Neural cell (in vitro differentiated cells): ENCODE data around the gene RNF19B. TPM values are rescaled to one million over a fixed set of nuclear protein-coding genes. Genes with fewer than 3 reads are reported as not detected.

Experiments
- H2AFZ ChIP-seq: fragments of 200-600, 300-800 bp; sonication (generic), shearing (Covaris generic); 2 replicates; pipeline ENCODE4 v1.6.0; 2014; ENCODE audit warnings: low read depth, mild to moderate bottlenecking, antibody characterized with exemption, low read length, moderate library complexity
- H3F3A ChIP-seq: fragments of 200-600 bp; shearing (Covaris generic); 2 replicates; pipeline ENCODE4 v1.6.1; 2016; ENCODE audit warnings: mild to moderate bottlenecking, moderate library complexity, mixed read lengths, antibody characterized with exemption, low read length; ENCODE audit not compliant: insufficient read depth, poor library complexity, severe bottlenecking
- H3K27ac ChIP-seq: fragments of 200-600, 300-800 bp; sonication (generic), shearing (Covaris generic); 2 replicates; pipeline ENCODE4 v1.5.1; 2014; ENCODE audit warnings: mild to moderate bottlenecking, low read length, moderate library complexity
- H3K27me3 ChIP-seq: fragments of 300-800, 200-600 bp; sonication (generic), shearing (Covaris generic); 2 replicates; pipeline ENCODE4 v1.6.0; 2014; ENCODE audit warnings: mild to moderate bottlenecking, low read depth, low read length, moderate library complexity; ENCODE audit not compliant: insufficient read depth
- H3K36me3 ChIP-seq: fragments of 300-800, 200-600 bp; sonication (generic), shearing (Covaris generic); 2 replicates; pipeline ENCODE4 v1.5.1; 2014; ENCODE audit warnings: mild to moderate bottlenecking, antibody characterized with exemption, low read length, moderate library complexity; ENCODE audit not compliant: insufficient read depth
- H3K4me2 ChIP-seq: fragments of 300-800, 200-600 bp; sonication (generic), shearing (Covaris generic); 2 replicates; pipeline ENCODE4 v1.6.0; 2014; ENCODE audit warnings: mild to moderate bottlenecking, low read length
- H3K4me3 ChIP-seq: fragments of 300-800, 200-600 bp; sonication (generic), shearing (Covaris generic); 2 replicates; pipeline ENCODE4 v1.5.1; 2014; ENCODE audit warnings: mild to moderate bottlenecking, low read length, moderate library complexity
- H3K79me2 ChIP-seq: fragments of 200-600 bp; shearing (Covaris generic); replicated peaks from 2 replicates; pipeline ENCODE4 v1.6.0; 2014; ENCODE audit warnings: mild to moderate bottlenecking, low read length, moderate library complexity; ENCODE audit not compliant: insufficient read depth
- H3K9ac ChIP-seq: fragments of 300-800, 200-600 bp; sonication (generic), shearing (Covaris generic); 2 replicates; pipeline ENCODE4 v1.6.1; 2016; ENCODE audit warnings: mild to moderate bottlenecking, low read length, mixed read lengths
- H3K9me2 ChIP-seq: fragments of 200-600 bp; shearing (Covaris generic); 2 replicates; pipeline ENCODE4 v1.6.1; 2016; ENCODE audit warnings: mild to moderate bottlenecking, low read length, mixed read lengths; ENCODE audit not compliant: insufficient read depth
- H3K9me3 ChIP-seq: fragments of 200-600, 300-800 bp; sonication (generic), shearing (Covaris generic); 2 replicates; pipeline ENCODE4 v1.6.1; 2016; ENCODE audit warnings: mild to moderate bottlenecking, mixed run types, low read length, moderate library complexity, mixed read lengths
- H4K20me1 ChIP-seq: fragments of 200-600 bp; shearing (Covaris generic); 2 replicates; pipeline ENCODE4 v1.6.1; 2016; ENCODE audit warnings: mild to moderate bottlenecking, mixed run types; ENCODE audit not compliant: insufficient read depth
- EP300 ChIP-seq: fragments of 450-650 bp; conservative IDR thresholded peaks from 2 replicates; pipeline ENCODE4 v1.6.1; 2014; ENCODE audit warnings: antibody characterized with exemption, mild to moderate bottlenecking, moderate library complexity; ENCODE audit not compliant: poor library complexity, severe bottlenecking
- EZH2 ChIP-seq: fragments of 200-600, 300-800 bp; shearing (Covaris generic), sonication (generic); IDR thresholded peaks from 2 replicates; pipeline ENCODE4 v1.6.1; 2014; ENCODE audit warnings: antibody characterized with exemption, low read length, borderline replicate concordance, mild to moderate bottlenecking; ENCODE audit not compliant: insufficient read depth, poor library complexity, severe bottlenecking
- MXI1 ChIP-seq: fragments of 450-650 bp; conservative IDR thresholded peaks from 2 replicates; pipeline ENCODE4 v1.6.1; 2014; ENCODE audit warnings: antibody characterized with exemption, mild to moderate bottlenecking; ENCODE audit not compliant: poor library complexity, severe bottlenecking
- POLR2AphosphoS5 ChIP-seq: IDR thresholded peaks from 2 replicates; pipeline ENCODE4 v1.6.1; 2012
- RAD21 ChIP-seq: fragments of 450-650 bp; conservative IDR thresholded peaks from 2 replicates; pipeline ENCODE4 v1.6.1; 2014; ENCODE audit warnings: antibody characterized with exemption, mild to moderate bottlenecking, moderate library complexity
- SMC3 ChIP-seq: fragments of 450-650 bp; conservative IDR thresholded peaks from 2 replicates; pipeline ENCODE4 v1.6.1; 2014; ENCODE audit warnings: antibody characterized with exemption, mild to moderate bottlenecking, moderate library complexity; ENCODE audit not compliant: poor library complexity
- TAF1 ChIP-seq: IDR thresholded peaks from 2 replicates; pipeline ENCODE4 v1.6.1; 2012; ENCODE audit warnings: low read depth
- polyA plus RNA-seq: library from polyadenylated mRNA; depleted of rRNA; stranded (reverse); fragments of >200 nt; gene quantifications from 2 replicates; pipeline ENCODE4 v1.2.3, GENCODE V29; 2014
- TF ChIP-seq, protein P1 (sequence below): IDR thresholded peaks from 2 replicates; pipeline ENCODE4 v1.6.1; 2012; ENCODE audit warnings: borderline replicate concordance
- TF ChIP-seq, protein P2 (sequence below): fragments of 450-650 bp; IDR thresholded peaks from 2 replicates; pipeline ENCODE4 v1.5.1; 2014; ENCODE audit warnings: antibody characterized with exemption, mild to moderate bottlenecking, moderate library complexity; ENCODE audit not compliant: poor library complexity, severe bottlenecking

RNF19B gene
- polyA plus RNA-seq, 1 donor from 2014 or later = 22.1 TPM

DNA sequence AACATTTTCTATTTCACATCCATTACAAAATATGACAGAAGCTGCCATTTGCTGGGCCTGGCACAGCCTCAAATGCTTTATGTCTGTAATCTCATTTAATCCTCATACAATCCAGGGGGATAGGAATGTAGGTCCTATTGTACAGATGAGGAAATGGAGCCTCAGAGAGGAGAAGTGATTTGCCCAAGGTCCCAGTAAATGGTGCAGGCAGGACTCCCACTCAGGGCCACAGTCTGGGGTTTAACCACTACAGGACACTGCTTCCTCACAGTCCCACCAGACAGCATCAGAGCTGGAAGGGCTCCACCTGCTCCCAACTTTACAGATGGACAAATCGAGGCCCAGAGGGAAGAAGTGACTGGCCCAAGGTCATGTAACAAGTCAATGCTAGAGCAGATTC lies 20.6 kb upstream of the RNF19B start:
- peak overlapping the region; percentile 50 for H3K9ac ChIP-seq
- H3F3A ChIP-seq = no peaks in the 10 kb centered on the region
- no peak overlapping the region for H3K4me2 ChIP-seq
- no peaks in the 10 kb centered on the region for H3K36me3 ChIP-seq
- TF ChIP-seq EP300 (no peak), MXI1 (no peak), TAF1 (no peak), SMC3 (no peak), POLR2AphosphoS5 (no peak), RAD21 (no peak), EZH2 (no peak)
- TF ChIP-seq, protein P1, sequence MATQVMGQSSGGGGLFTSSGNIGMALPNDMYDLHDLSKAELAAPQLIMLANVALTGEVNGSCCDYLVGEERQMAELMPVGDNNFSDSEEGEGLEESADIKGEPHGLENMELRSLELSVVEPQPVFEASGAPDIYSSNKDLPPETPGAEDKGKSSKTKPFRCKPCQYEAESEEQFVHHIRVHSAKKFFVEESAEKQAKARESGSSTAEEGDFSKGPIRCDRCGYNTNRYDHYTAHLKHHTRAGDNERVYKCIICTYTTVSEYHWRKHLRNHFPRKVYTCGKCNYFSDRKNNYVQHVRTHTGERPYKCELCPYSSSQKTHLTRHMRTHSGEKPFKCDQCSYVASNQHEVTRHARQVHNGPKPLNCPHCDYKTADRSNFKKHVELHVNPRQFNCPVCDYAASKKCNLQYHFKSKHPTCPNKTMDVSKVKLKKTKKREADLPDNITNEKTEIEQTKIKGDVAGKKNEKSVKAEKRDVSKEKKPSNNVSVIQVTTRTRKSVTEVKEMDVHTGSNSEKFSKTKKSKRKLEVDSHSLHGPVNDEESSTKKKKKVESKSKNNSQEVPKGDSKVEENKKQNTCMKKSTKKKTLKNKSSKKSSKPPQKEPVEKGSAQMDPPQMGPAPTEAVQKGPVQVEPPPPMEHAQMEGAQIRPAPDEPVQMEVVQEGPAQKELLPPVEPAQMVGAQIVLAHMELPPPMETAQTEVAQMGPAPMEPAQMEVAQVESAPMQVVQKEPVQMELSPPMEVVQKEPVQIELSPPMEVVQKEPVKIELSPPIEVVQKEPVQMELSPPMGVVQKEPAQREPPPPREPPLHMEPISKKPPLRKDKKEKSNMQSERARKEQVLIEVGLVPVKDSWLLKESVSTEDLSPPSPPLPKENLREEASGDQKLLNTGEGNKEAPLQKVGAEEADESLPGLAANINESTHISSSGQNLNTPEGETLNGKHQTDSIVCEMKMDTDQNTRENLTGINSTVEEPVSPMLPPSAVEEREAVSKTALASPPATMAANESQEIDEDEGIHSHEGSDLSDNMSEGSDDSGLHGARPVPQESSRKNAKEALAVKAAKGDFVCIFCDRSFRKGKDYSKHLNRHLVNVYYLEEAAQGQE = no peak
- TF ChIP-seq, protein P2, sequence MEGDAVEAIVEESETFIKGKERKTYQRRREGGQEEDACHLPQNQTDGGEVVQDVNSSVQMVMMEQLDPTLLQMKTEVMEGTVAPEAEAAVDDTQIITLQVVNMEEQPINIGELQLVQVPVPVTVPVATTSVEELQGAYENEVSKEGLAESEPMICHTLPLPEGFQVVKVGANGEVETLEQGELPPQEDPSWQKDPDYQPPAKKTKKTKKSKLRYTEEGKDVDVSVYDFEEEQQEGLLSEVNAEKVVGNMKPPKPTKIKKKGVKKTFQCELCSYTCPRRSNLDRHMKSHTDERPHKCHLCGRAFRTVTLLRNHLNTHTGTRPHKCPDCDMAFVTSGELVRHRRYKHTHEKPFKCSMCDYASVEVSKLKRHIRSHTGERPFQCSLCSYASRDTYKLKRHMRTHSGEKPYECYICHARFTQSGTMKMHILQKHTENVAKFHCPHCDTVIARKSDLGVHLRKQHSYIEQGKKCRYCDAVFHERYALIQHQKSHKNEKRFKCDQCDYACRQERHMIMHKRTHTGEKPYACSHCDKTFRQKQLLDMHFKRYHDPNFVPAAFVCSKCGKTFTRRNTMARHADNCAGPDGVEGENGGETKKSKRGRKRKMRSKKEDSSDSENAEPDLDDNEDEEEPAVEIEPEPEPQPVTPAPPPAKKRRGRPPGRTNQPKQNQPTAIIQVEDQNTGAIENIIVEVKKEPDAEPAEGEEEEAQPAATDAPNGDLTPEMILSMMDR = no peak
- no peaks in the 10 kb centered on the region for H3K27me3 ChIP-seq
- H4K20me1 ChIP-seq = no peaks in the 10 kb centered on the region
- no peak overlapping the region for H2AFZ ChIP-seq
- no peaks in the 10 kb centered on the region for H3K79me2 ChIP-seq
- no peaks in the 10 kb centered on the region for H3K9me2 ChIP-seq
- H3K27ac ChIP-seq = peak overlapping the region; percentile 69
- no peaks in the 10 kb centered on the region for H3K9me3 ChIP-seq
- no peak overlapping the region for H3K4me3 ChIP-seq

- Histone ChIP-seq H2AFZ (peak overlapping the region; percentile 63), H4K20me1 (no peaks in the 10 kb centered on the region), H3K9ac (peak overlapping the region; percentile 50), H3K27me3 (no peaks in the 10 kb centered on the region), H3K36me3 (no peaks in the 10 kb centered on the region), H3K27ac (peak overlapping the region; percentile 69), H3K9me2 (no peaks in the 10 kb centered on the region), H3K79me2 (no peaks in the 10 kb centered on the region), H3K9me3 (no peaks in the 10 kb centered on the region), H3F3A (no peaks in the 10 kb centered on the region), H3K4me2 (peak overlapping the region; percentile 23), H3K4me3 (peak overlapping the region; percentile 39)
- TF ChIP-seq TAF1 = no peak
- no peak for TF ChIP-seq SMC3
- TF ChIP-seq, protein P1 = no peak
- peak; percentile 27 for TF ChIP-seq EP300
- TF ChIP-seq RAD21 = no peak
- TF ChIP-seq, protein P2 = no peak
- no peak for TF ChIP-seq EZH2
- peak; percentile 11 for TF ChIP-seq POLR2AphosphoS5
- no peak for TF ChIP-seq MXI1
These were observed 20.0 kb upstream of the RNF19B start for GRCh38 chr1:32984455-32985171.
